Spleen (tissue), 11 donors: ENCODE results near the gene ARL4D. TPM values are rescaled to one million over a fixed set of nuclear protein-coding genes. Genes with fewer than 3 reads are reported as not detected.

ENCODE experiments used
- DNase-seq: peaks from one replicate; pipeline ENCODE4 v3.0.0-alpha.2; 2020
- H3K27ac ChIP-seq, 8 donors: fragments of 200-600 bp; sonication (generic) in 7 of 8; 1 replicate in 4 of 8; 2 replicates in 4 of 8; pipeline versions ENCODE4 v1.5.0 to v1.8.0; 2016 to 2021; ENCODE audit warnings: inconsistent platforms in 4 of 8, mild to moderate bottlenecking in 4 of 8, moderate library complexity in 1 of 8
- H3K27me3 ChIP-seq, 7 donors: fragments of 200-600 bp; sonication (generic) in 6 of 7; replicated peaks in 1 of 7; 1 replicate in 4 of 7; 2 replicates in 3 of 7; pipeline versions ENCODE4 v1.5.0 to v1.8.0; 2016 to 2021; ENCODE audit warnings: inconsistent platforms in 3 of 7, mild to moderate bottlenecking in 1 of 7
- H3K36me3 ChIP-seq, 6 donors: fragments of 200-600 bp; sonication (generic) in 5 of 6; 1 replicate in 4 of 6; 2 replicates in 2 of 6; pipeline versions ENCODE4 v1.5.0 to v1.8.0; 2016 to 2021; ENCODE audit warnings: inconsistent platforms in 2 of 6
- H3K4me1 ChIP-seq, 6 donors: fragments of 200-600 bp; sonication (generic) in 5 of 6; 1 replicate in 3 of 6; 2 replicates in 3 of 6; pipeline versions ENCODE4 v1.5.0 to v1.8.0; 2016 to 2021; ENCODE audit warnings: inconsistent platforms in 3 of 6
- H3K4me3 ChIP-seq, 8 donors: fragments of 200-600 bp; sonication (generic) in 7 of 8; 1 replicate in 4 of 8; 2 replicates in 4 of 8; pipeline versions ENCODE4 v1.5.0 to v1.8.0; 2016 to 2021; ENCODE audit warnings: inconsistent platforms in 4 of 8, mild to moderate bottlenecking in 4 of 8, moderate library complexity in 2 of 8
- H3K9me3 ChIP-seq, 8 donors: fragments of 200-600 bp; sonication (generic) in 7 of 8; 1 replicate in 4 of 8; 2 replicates in 4 of 8; pipeline versions ENCODE4 v1.5.0 to v1.8.0; 2016 to 2021; ENCODE audit warnings: inconsistent platforms in 4 of 8
- CTCF ChIP-seq, 11 experiments: fragments of 200-600 bp in 7 of 11; fragments of 450-650 bp in 4 of 11; sonication (generic) in 4 of 11; IDR thresholded peaks in 8 of 11; conservative IDR thresholded peaks in 3 of 11; 1 replicate in 7 of 11; 2 replicates in 4 of 11; pipeline versions ENCODE4 v1.4.0 to v1.8.0; 2016 to 2021; ENCODE audit warnings: antibody characterized with exemption in 11 of 11, inconsistent platforms in 4 of 11, mild to moderate bottlenecking in 1 of 11
- POLR2A ChIP-seq, 3 donors: fragments of 450-650 bp; IDR thresholded peaks; one replicate each; pipeline ENCODE4 v1.5.1; 2017; ENCODE audit warnings: antibody characterized with exemption in 3 of 3, mild to moderate bottlenecking in 1 of 3
- POLR2AphosphoS5 ChIP-seq, 3 donors: sonication (generic); formaldehyde crosslinking; IDR thresholded peaks; one replicate each; pipeline ENCODE4 v1.5.1; 2017; ENCODE audit warnings: antibody characterized with exemption in 3 of 3
- WGBS, 5 donors: extraction: QIAGEN DNeasy Blood & Tissue Kit in 3 of 5; methylation state at CpG; one replicate each; pipeline versions ENCODE4 v1.1.5 to v1.1.7; 2013 to 2018; 5-methylcytosine and 5-hydroxymethylcytosine counted together
- intact Hi-C: fragments of 100-400 bp; cut with DNase I; formaldehyde crosslinking; loops from one replicate; pipeline ENCODE4 v1.15.0; 2023; ENCODE audit warnings: low total_unique reads
- polyA plus RNA-seq, 3 donors: library from polyadenylated mRNA; stranded (reverse); fragments of 200-250 nt; gene quantifications; one replicate each; pipeline ENCODE4 v1.2.1, GENCODE V29; 2013
- total RNA-seq, 7 donors: library from RNA; depleted of rRNA in 3 of 7; stranded (reverse); fragments of >200 nt in 3 of 7; fragmentation: NEBNext Ultra II Directional in 4 of 7; extraction: Animal tissue kit (Norgen Biotek cat#: 25700) in 4 of 7; gene quantifications; one replicate each; pipeline versions ENCODE4 v1.1.0 to v1.2.1, GENCODE V29; 2016 to 2021
- donor health status: healthy with polysubstance abuse.
- donor health status: DM: no; HTN: no; CAD: no; lungs with moderate emphysema.
- donor health status: DM: no; HTN: no; CAD: no.
- donor health status: Bipolar disorder and iron deficiency.
- donor health status: healthy.
- donor health status: DM: no; HTN: no; CAD: no.
- donor health status: DM: yes; HTN: yes; CAD: no.

ARL4D gene
- total and polyA plus RNA-seq, 10 donors = 4.6 to 30.4 (median 13.5) TPM

- Histone ChIP-seq H3K36me3 (no peaks in the 10 kb centered on the region), H3K27ac (peak overlapping the region in 1 of 8 donors; percentile 25), H3K4me3 (no peak overlapping the region), H3K9me3 (no peaks in the 10 kb centered on the region), H3K4me1 (peaks cover 0 to 12% (median under 1%) of the 10 kb centered on the region in 6 donors), H3K27me3 (peaks cover 0 to 8% (median 0%) of the 10 kb centered on the region in 7 donors)
- WGBS, 5 donors = 68 to 77% (median 69%) methylated on average over 10 of the region's 10 CpGs
- DNase-seq = no peak
- TF ChIP-seq CTCF (IDR thresholded peaks at IDR 0.05 in 8 of 11, conservative IDR thresholded peaks at IDR 0.05 in 3 of 11) = no peak
- TF ChIP-seq POLR2A (IDR thresholded peaks at IDR 0.05) = no peak
- TF ChIP-seq POLR2AphosphoS5 (IDR thresholded peaks at IDR 0.05) = no peak
- intact Hi-C loops = no loop called here
Measured at GRCh38 chr17:43406676-43407645, 8.2 kb downstream of the ARL4D start.

- peaks cover 0 to 10% (median 0%) of the 10 kb centered on the region in 6 donors for H3K4me1 ChIP-seq
- no peak overlapping the region for H3K4me3 ChIP-seq
- H3K9me3 ChIP-seq = no peaks in the 10 kb centered on the region
- H3K27ac ChIP-seq = no peak overlapping the region
- H3K27me3 ChIP-seq = peaks cover 0 to 8% (median 0%) of the 10 kb centered on the region in 7 donors
- WGBS, 5 donors = 77 to 93% (median 81%) methylated on average over 3 of the region's 3 CpGs
- DNase-seq = no peak
- intact Hi-C loops = no loop called here
- no peaks in the 10 kb centered on the region for H3K36me3 ChIP-seq
- TF ChIP-seq POLR2AphosphoS5 (IDR thresholded peaks at IDR 0.05) = no peak
- no peak for TF ChIP-seq POLR2A (IDR thresholded peaks at IDR 0.05)
- TF ChIP-seq CTCF (IDR thresholded peaks at IDR 0.05 in 8 of 11, conservative IDR thresholded peaks at IDR 0.05 in 3 of 11) = no peak
Measured at GRCh38 chr17:43409131-43409530, 10.3 kb downstream of the ARL4D start.

- intact Hi-C loops = no loop called here
- no peaks in the 10 kb centered on the region for H3K36me3 ChIP-seq
- H3K9me3 ChIP-seq = no peaks in the 10 kb centered on the region
- TF ChIP-seq CTCF (IDR thresholded peaks at IDR 0.05 in 8 of 11, conservative IDR thresholded peaks at IDR 0.05 in 3 of 11) (no peak), POLR2A (IDR thresholded peaks at IDR 0.05) (no peak), POLR2AphosphoS5 (IDR thresholded peaks at IDR 0.05) (no peak)
- 64 to 81% (median 68%) methylated on average over 6 of the region's 6 CpGs for WGBS, 5 donors
- peaks cover 0 to 8% (median 0%) of the 10 kb centered on the region in 7 donors for H3K27me3 ChIP-seq
- no peak overlapping the region for H3K27ac ChIP-seq
- peaks cover 0 to 10% (median 0%) of the 10 kb centered on the region in 6 donors for H3K4me1 ChIP-seq
- no peak overlapping the region for H3K4me3 ChIP-seq
- no peak for DNase-seq
Measured at GRCh38 chr17:43410557-43411368, 12.0 kb downstream of the ARL4D start.

GRCh38 chr17:43411369-43411677 is 12.5 kb downstream of the ARL4D start:
- Histone ChIP-seq H3K27ac (no peak overlapping the region), H3K36me3 (no peaks in the 10 kb centered on the region)
- no peak for DNase-seq

More at GRCh38 chr17:43411369-43411677, 12.5 kb downstream of the ARL4D start:
- H3K4me1 ChIP-seq = peaks cover 0 to 10% (median 0%) of the 10 kb centered on the region in 6 donors
- no peak for TF ChIP-seq CTCF (IDR thresholded peaks at IDR 0.05 in 8 of 11, conservative IDR thresholded peaks at IDR 0.05 in 3 of 11)
- TF ChIP-seq POLR2A (IDR thresholded peaks at IDR 0.05) = no peak
- TF ChIP-seq POLR2AphosphoS5 (IDR thresholded peaks at IDR 0.05) = no peak
- no peak overlapping the region for H3K4me3 ChIP-seq
- intact Hi-C loops = no loop called here
- H3K27me3 ChIP-seq = peaks cover 0 to 8% (median 0%) of the 10 kb centered on the region in 7 donors
- H3K9me3 ChIP-seq = no peaks in the 10 kb centered on the region
